ENCODE measurements around the gene RGS4. TPM values are rescaled to one million over a fixed set of nuclear protein-coding genes. Genes with fewer than 3 reads are reported as not detected.

Gene RGS4
- total RNA-seq, 1 donor from 2014 or later = 0.16 TPM

DNA sequence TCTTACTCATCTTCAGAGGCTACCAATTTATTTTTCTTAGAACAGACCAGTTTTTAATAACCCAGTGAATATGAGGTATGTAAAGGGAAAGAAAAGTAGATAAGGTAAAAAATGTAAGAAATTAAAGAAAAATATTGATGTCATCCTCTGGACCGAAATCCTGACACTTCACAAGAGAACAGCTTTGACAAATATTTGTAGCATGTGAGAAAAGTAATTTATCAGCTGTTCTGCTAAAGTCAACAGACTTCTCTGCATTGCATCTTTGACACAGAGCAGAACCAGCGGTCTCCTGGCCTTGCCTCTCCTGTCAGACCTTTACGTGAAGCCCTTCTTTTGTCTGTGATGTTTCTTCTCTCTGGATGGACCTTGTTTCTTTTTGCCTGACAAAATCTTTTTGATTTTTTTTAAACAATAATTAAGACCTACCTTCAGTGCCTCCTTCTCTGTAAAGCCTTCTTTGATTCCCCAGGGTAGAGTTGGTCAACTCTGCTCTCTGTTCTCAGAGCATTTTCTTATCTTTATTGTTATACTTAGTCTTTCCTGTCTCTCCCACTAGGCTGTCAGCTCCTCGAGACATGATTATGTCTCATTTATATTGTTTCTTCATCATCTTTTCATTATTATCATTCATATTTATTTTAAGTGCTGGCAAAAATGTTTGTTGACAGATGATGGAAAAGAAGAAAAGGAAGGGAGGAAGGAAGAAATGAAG is 35.4 kb downstream of the RGS4 start:
- ATAC-seq = no peak

GRCh38 chr1:163106364-163106987 is 37.3 kb downstream of the RGS4 start:
- ATAC-seq = no peak

GRCh38 chr1:163107655-163108054 is 38.5 kb downstream of the RGS4 start:
- ATAC-seq = no peak

GRCh38 chr1:163115887-163116286 is 46.7 kb downstream of the RGS4 start:
- no peak for ATAC-seq

- ATAC-seq = no peak
These were observed 50.5 kb downstream of the RGS4 start for GRCh38 chr1:163119707-163120106.

DNA sequence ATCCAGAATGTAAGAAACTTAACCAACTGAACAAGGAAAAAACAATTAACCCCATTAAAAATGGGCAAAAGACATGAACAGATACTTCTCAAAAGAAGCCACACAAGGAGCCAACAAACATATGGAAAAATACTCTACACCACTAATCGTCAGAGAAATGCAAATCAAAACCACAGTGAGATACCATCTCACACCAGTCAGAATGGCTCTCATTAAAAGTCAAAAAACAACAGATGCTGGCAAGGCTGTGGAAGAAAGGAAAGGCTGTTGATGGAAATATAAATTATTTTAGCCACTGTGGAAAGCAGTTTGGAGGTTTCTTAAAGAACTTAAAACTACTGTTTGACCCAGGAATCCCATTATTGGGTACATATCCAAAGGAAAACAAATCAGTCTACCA is 51.2 kb downstream of the RGS4 start:
- ATAC-seq = no peak

DNA sequence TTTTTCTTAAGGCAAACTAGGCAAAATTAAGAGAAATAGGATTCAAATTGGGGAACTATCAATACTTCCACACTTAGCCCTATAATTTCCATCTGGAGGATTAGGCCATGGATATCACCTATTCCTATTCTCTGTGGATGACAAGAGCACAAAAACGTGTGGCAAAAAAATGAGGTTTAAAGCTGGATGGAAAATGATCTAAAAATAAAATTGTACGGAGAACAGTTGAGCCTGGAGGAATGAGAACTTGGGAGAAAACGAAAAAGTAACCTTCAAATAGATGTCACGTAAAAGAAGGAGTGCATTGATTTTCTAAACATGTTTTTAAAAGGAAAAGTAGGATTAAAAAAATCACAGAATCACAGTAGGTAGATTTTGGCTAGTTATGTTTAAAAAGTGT is 55.7 kb downstream of the RGS4 start:
- no peak for ATAC-seq

Other genes with a start within 250 kb of the RGS4 start
- 0.32 TPM for gene CCDC190, start 208.2 kb upstream of the RGS4 start, total RNA-seq
- 28.3 TPM for gene RGS5, start 133.6 kb downstream of the RGS4 start, total RNA-seq